WTC11 (cell line): ENCODE data around the gene AP5B1. TPM values are rescaled to one million over a fixed set of nuclear protein-coding genes. Genes with fewer than 3 reads are reported as not detected.
"Not testable (repeated sequence)": the region's sequence is repeated elsewhere in the genome, so short reads cannot be mapped to it uniquely, and the experiment has no call there.

ENCODE experiments used
- ATAC-seq: fragments of 200-7000 bp; cut with Tn5 transposase; 2 replicates; pipeline ENCODE4 v1.10.0; 2021; ENCODE audit warnings: mild to moderate bottlenecking, moderate library complexity
- CTCF ChIA-PET: fragments of 300-600 bp; sonication (Branson Sonifier 250); formaldehyde crosslinking; loops from one replicate; lab custom pipeline; 2021; ENCODE audit warnings: antibody characterized with exemption; lab: Charles Lee
- POLR2A ChIA-PET: fragments of 350-600 bp; sonication (Branson Sonifier 250); formaldehyde crosslinking; loops from one replicate; lab custom pipeline; 2021; ENCODE audit warnings: antibody characterized with exemption; lab: Charles Lee
- DNase-seq: peaks from one replicate; pipeline ENCODE4 v3.0.0; 2021; ENCODE audit warnings: low spot score
- H3K27ac Mint-ChIP-seq: 2 replicates; pipeline ENCODE4 v1.8.0; 2021; ENCODE audit warnings: mixed read lengths
- H3K27me3 Mint-ChIP-seq: 2 replicates; pipeline ENCODE4 v1.8.0; 2021; ENCODE audit warnings: low read depth, mild to moderate bottlenecking, moderate library complexity, mixed read lengths
- H3K36me3 Mint-ChIP-seq: 2 replicates; pipeline ENCODE4 v1.8.0; 2021; ENCODE audit warnings: mixed read lengths
- H3K4me1 Mint-ChIP-seq: 2 replicates; pipeline ENCODE4 v1.8.0; 2022; ENCODE audit warnings: mixed read lengths
- H3K4me3 Mint-ChIP-seq: 2 replicates; pipeline ENCODE4 v1.8.0; 2021; ENCODE audit warnings: mild to moderate bottlenecking, moderate library complexity, mixed read lengths
- H3K9me3 Mint-ChIP-seq: 2 replicates; pipeline ENCODE4 v1.8.0; 2021; ENCODE audit warnings: mixed read lengths
- ATF1 ChIP-seq: sonication (generic); formaldehyde crosslinking; IDR thresholded peaks from 2 replicates; pipeline ENCODE4 v1.8.1; 2023; ENCODE audit warnings: mild to moderate bottlenecking, moderate library complexity, missing genetic modification reagents
- ESRRA ChIP-seq: sonication (generic); formaldehyde crosslinking; IDR thresholded peaks from 2 replicates; pipeline ENCODE4 v1.8.1; 2022; ENCODE audit warnings: mild to moderate bottlenecking, missing genetic modification reagents, borderline replicate concordance
- FOXK1 ChIP-seq: sonication (generic); formaldehyde crosslinking; IDR thresholded peaks from 2 replicates; pipeline ENCODE4 v1.8.0; 2022; ENCODE audit warnings: mild to moderate bottlenecking, moderate library complexity, missing genetic modification reagents
- FOXP1 ChIP-seq: sonication (generic); formaldehyde crosslinking; IDR thresholded peaks from 2 replicates; pipeline ENCODE4 v1.8.0; 2022; ENCODE audit warnings: missing genetic modification reagents, mild to moderate bottlenecking, moderate library complexity, borderline replicate concordance
- HMGA2 ChIP-seq: fragments of 250-450 bp; sonication (Bioruptor Pico); IDR thresholded peaks from 2 replicates; pipeline ENCODE4 v1.4.0; 2021; ENCODE audit warnings: mild to moderate bottlenecking, moderate library complexity
- JAZF1 ChIP-seq: fragments of 250-450 bp; sonication (Bioruptor Pico); IDR thresholded peaks from 2 replicates; pipeline ENCODE4 v1.9.0; 2021; ENCODE audit warnings: moderate library complexity, mild to moderate bottlenecking, inconsistent platforms
- MAX ChIP-seq: sonication (generic); formaldehyde crosslinking; IDR thresholded peaks from 2 replicates; pipeline ENCODE4 v1.8.0; 2022; ENCODE audit warnings: mild to moderate bottlenecking, missing genetic modification reagents
- NFATC4 ChIP-seq: fragments of 250-450 bp; sonication (Bioruptor Pico); IDR thresholded peaks from 2 replicates; pipeline ENCODE4 v1.9.0; 2021; ENCODE audit warnings: mild to moderate bottlenecking
- RELA ChIP-seq: sonication (generic); formaldehyde crosslinking; IDR thresholded peaks from 2 replicates; pipeline ENCODE4 v1.8.1; 2022; ENCODE audit warnings: missing genetic modification reagents, mild to moderate bottlenecking, borderline replicate concordance
- SMAD3 ChIP-seq: sonication (generic); formaldehyde crosslinking; IDR thresholded peaks from 2 replicates; pipeline ENCODE4 v1.8.0; 2022; ENCODE audit warnings: missing genetic modification reagents, mild to moderate bottlenecking, borderline replicate concordance
- ZNF219 ChIP-seq: sonication (generic); formaldehyde crosslinking; IDR thresholded peaks from 2 replicates; pipeline ENCODE4 v1.8.0; 2023; ENCODE audit warnings: missing genetic modification reagents, mild to moderate bottlenecking, borderline replicate concordance
- ZNF532 ChIP-seq: fragments of 250-450 bp; sonication (Bioruptor Pico); IDR thresholded peaks from 2 replicates; pipeline ENCODE4 v1.9.0; 2021; ENCODE audit warnings: mild to moderate bottlenecking, borderline replicate concordance
- total RNA-seq: library from RNA; stranded (reverse); gene quantifications from 3 replicates; pipeline ENCODE4 v1.2.3, GENCODE V29; 2021
- TF ChIP-seq, protein P1 (sequence below): fragments of 250-450 bp; sonication (Bioruptor Pico); IDR thresholded peaks from 2 replicates; pipeline ENCODE4 v1.9.0; 2021; ENCODE audit warnings: mild to moderate bottlenecking
- TF ChIP-seq, protein P2 (sequence below): sonication (generic); formaldehyde crosslinking; IDR thresholded peaks from 2 replicates; pipeline ENCODE4 v1.8.1; 2023; ENCODE audit warnings: mild to moderate bottlenecking, missing genetic modification reagents, moderate library complexity
- TF ChIP-seq, protein P3 (sequence below): sonication (generic); formaldehyde crosslinking; IDR thresholded peaks from 2 replicates; pipeline ENCODE4 v1.8.1; 2022; ENCODE audit warnings: low read depth, missing genetic modification reagents, borderline replicate concordance
- TF ChIP-seq, protein P4 (sequence below): sonication (generic); formaldehyde crosslinking; IDR thresholded peaks from 2 replicates; pipeline ENCODE4 v1.8.0; 2023; ENCODE audit warnings: missing genetic modification reagents, mild to moderate bottlenecking, borderline replicate concordance

The AP5B1 gene
- total RNA-seq, 1 experiment from 2014 or later: 17.2 TPM

DNA sequence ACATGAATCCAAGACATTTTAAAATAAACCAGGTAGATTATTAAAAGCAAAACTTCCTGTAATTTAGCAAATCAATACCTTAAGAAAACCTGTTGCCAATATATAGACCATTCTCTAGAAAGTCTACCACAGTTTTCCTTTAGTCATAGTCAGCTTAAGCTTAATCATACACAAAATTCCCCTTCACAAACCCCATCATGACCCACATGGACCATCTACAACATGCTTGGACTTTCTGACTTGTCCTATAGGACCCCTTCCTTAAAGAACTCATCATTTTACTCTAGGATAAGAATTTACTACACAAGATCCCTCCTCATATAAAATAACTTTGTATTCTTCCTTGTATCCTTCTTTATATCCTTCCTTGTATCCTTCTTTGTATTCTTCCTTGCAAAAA, 44.0 kb downstream of the AP5B1 start:
- DNase-seq (no peak), ATAC-seq (no peak)
- Mint-ChIP-seq H3K27me3 (peaks cover 36% of the 10 kb centered on the region), H3K4me1 (no peaks in the 10 kb centered on the region), H3K27ac (no peak overlapping the region), H3K9me3 (peaks cover 55% of the 10 kb centered on the region), H3K4me3 (no peak overlapping the region), H3K36me3 (peaks cover 10% of the 10 kb centered on the region)
- TF ChIP-seq, protein P1, sequence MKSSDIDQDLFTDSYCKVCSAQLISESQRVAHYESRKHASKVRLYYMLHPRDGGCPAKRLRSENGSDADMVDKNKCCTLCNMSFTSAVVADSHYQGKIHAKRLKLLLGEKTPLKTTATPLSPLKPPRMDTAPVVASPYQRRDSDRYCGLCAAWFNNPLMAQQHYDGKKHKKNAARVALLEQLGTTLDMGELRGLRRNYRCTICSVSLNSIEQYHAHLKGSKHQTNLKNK (CRISPR knock-in tag): no peak
- TF ChIP-seq ZNF219 (CRISPR knock-in tag): no peak
- TF ChIP-seq FOXP1 (CRISPR knock-in tag): no peak
- TF ChIP-seq RELA (CRISPR knock-in tag): no peak
- TF ChIP-seq FOXK1 (CRISPR knock-in tag): no peak
- TF ChIP-seq, protein P2, sequence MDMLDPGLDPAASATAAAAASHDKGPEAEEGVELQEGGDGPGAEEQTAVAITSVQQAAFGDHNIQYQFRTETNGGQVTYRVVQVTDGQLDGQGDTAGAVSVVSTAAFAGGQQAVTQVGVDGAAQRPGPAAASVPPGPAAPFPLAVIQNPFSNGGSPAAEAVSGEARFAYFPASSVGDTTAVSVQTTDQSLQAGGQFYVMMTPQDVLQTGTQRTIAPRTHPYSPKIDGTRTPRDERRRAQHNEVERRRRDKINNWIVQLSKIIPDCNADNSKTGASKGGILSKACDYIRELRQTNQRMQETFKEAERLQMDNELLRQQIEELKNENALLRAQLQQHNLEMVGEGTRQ: no peak
- TF ChIP-seq NFATC4 (CRISPR knock-in tag): no peak
- TF ChIP-seq, protein P3, sequence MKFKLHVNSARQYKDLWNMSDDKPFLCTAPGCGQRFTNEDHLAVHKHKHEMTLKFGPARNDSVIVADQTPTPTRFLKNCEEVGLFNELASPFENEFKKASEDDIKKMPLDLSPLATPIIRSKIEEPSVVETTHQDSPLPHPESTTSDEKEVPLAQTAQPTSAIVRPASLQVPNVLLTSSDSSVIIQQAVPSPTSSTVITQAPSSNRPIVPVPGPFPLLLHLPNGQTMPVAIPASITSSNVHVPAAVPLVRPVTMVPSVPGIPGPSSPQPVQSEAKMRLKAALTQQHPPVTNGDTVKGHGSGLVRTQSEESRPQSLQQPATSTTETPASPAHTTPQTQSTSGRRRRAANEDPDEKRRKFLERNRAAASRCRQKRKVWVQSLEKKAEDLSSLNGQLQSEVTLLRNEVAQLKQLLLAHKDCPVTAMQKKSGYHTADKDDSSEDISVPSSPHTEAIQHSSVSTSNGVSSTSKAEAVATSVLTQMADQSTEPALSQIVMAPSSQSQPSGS (CRISPR knock-in tag): no peak
- POLR2A ChIA-PET: no interaction called here
- CTCF ChIA-PET: interaction anchor here (0.6 to 1.3 kb wide), 4 partner anchors 8 to 59 kb away, joined by 3 to 4 read pairs (median 3); no protein-coding TSS in a partner anchor

DNA sequence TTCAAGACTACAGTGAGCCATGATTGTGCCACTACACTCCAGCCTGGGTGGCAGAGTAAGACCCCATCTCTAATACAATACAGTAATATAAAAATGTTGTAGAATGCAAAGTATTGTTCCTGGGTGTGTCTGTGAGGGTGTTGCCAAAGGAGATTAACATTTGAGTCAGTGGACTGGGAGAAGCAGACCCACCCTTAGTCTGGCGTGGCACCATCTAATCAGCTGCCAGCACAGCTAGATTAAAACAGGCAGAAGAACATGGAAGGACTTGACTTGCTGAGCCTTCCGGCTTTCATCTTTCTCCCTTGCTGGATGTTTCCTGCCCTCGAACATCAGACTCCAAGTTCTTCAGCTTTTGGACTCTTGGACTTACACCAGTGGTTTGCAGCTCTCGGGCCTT, 45.7 kb downstream of the AP5B1 start:
- H3K27ac Mint-ChIP-seq, H3K36me3 Mint-ChIP-seq, ATAC-seq, H3K4me1 Mint-ChIP-seq, DNase-seq, H3K4me3 Mint-ChIP-seq, POLR2A ChIA-PET: not testable (repeated sequence)
- peaks cover 38% of the 10 kb centered on the region for H3K27me3 Mint-ChIP-seq
- CTCF ChIA-PET: interaction anchor here (1.1 kb wide), 1 partner anchor 45 kb away, joined by 3 read pairs; no protein-coding TSS in a partner anchor
- peaks cover 54% of the 10 kb centered on the region for H3K9me3 Mint-ChIP-seq

- no peak for DNase-seq
- Mint-ChIP-seq H3K27me3 (peaks cover 27% of the 10 kb centered on the region), H3K4me1 (no peaks in the 10 kb centered on the region), H3K27ac (no peak overlapping the region), H3K9me3 (peaks cover 19% of the 10 kb centered on the region), H3K36me3 (peaks cover 2% of the 10 kb centered on the region), H3K4me3 (no peak overlapping the region)
- CTCF ChIA-PET: interaction anchor here (1.1 kb wide), 1 partner anchor 49 kb away, joined by 6 read pairs; no protein-coding TSS in a partner anchor
- POLR2A ChIA-PET: no interaction called here
- TF ChIP-seq, protein P4, sequence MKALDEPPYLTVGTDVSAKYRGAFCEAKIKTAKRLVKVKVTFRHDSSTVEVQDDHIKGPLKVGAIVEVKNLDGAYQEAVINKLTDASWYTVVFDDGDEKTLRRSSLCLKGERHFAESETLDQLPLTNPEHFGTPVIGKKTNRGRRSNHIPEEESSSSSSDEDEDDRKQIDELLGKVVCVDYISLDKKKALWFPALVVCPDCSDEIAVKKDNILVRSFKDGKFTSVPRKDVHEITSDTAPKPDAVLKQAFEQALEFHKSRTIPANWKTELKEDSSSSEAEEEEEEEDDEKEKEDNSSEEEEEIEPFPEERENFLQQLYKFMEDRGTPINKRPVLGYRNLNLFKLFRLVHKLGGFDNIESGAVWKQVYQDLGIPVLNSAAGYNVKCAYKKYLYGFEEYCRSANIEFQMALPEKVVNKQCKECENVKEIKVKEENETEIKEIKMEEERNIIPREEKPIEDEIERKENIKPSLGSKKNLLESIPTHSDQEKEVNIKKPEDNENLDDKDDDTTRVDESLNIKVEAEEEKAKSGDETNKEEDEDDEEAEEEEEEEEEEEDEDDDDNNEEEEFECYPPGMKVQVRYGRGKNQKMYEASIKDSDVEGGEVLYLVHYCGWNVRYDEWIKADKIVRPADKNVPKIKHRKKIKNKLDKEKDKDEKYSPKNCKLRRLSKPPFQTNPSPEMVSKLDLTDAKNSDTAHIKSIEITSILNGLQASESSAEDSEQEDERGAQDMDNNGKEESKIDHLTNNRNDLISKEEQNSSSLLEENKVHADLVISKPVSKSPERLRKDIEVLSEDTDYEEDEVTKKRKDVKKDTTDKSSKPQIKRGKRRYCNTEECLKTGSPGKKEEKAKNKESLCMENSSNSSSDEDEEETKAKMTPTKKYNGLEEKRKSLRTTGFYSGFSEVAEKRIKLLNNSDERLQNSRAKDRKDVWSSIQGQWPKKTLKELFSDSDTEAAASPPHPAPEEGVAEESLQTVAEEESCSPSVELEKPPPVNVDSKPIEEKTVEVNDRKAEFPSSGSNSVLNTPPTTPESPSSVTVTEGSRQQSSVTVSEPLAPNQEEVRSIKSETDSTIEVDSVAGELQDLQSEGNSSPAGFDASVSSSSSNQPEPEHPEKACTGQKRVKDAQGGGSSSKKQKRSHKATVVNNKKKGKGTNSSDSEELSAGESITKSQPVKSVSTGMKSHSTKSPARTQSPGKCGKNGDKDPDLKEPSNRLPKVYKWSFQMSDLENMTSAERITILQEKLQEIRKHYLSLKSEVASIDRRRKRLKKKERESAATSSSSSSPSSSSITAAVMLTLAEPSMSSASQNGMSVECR (CRISPR knock-in tag): no peak
- TF ChIP-seq MAX (CRISPR knock-in tag) (no peak), ZNF532 (no peak), ATF1 (CRISPR knock-in tag) (no peak), FOXK1 (CRISPR knock-in tag) (no peak), RELA (CRISPR knock-in tag) (no peak), ESRRA (CRISPR knock-in tag) (no peak), JAZF1 (CRISPR knock-in tag) (no peak), HMGA2 (CRISPR knock-in tag) (no peak), SMAD3 (CRISPR knock-in tag) (no peak)
- TF ChIP-seq, protein P3 (CRISPR knock-in tag): no peak
- TF ChIP-seq, protein P2: no peak
- TF ChIP-seq, all 79 proteins: peak for 0
- ATAC-seq: no peak
Observed at GRCh38 chr11:65730461-65730860, 50.3 kb downstream of the AP5B1 start.
